ENCODE results near the gene IGF2BP2. TPM values are rescaled to one million over a fixed set of nuclear protein-coding genes. Genes with fewer than 3 reads are reported as not detected.

Gene IGF2BP2
- total and polyA plus RNA-seq, 2 of the 8 experiments (the other 6 are each of a cell fraction or from before 2014, with no cell fraction given): 7.4 to 121 TPM

GRCh38 chr3:185827595-185828344 lies 2.9 kb upstream of the IGF2BP2 start (continued):
- TF ChIP-seq RXRA (IDR thresholded peaks at IDR 0.05; ENCODE audit: insufficient read depth, low read depth, low read length): no peak
- TF ChIP-seq SRF (IDR thresholded peaks at IDR 0.05; ENCODE audit: low read depth, low read length): no peak
- no peak for TF ChIP-seq CBX5 (IDR thresholded peaks at IDR 0.05; ENCODE audit: low read depth, low read length)
- no peak for TF ChIP-seq CHD1 (IDR thresholded peaks at IDR 0.05; ENCODE audit: low read depth, low read length)
- no peak for TF ChIP-seq SUZ12 (IDR thresholded peaks at IDR 0.05; ENCODE audit: low read length)
- no peak for TF ChIP-seq E2F6 (IDR thresholded peaks at IDR 0.05)
- TF ChIP-seq POU5F1 (IDR thresholded peaks at IDR 0.05; ENCODE audit: low read depth, low read length): no peak
- no peak for TF ChIP-seq KDM1A (IDR thresholded peaks at IDR 0.05; ENCODE audit: borderline replicate concordance, low read length)
- no peak for TF ChIP-seq ATF2 (IDR thresholded peaks at IDR 0.05; ENCODE audit: low read length)
- TF ChIP-seq POLR2A (IDR thresholded peaks at IDR 0.05; ENCODE audit: control extremely low read depth in 1 of 2, low read depth in 2 of 2, low read length in 2 of 2): no peak

Measured in H1 (cell line).